Body of pancreas (tissue), 4 donors: ENCODE results near the gene DSC1. TPM values are rescaled to one million over a fixed set of nuclear protein-coding genes. Genes with fewer than 3 reads are reported as not detected.

ENCODE experiments used
- ATAC-seq: fragments of 150-250 bp; one replicate; pipeline ENCODE4 v1.9.1; 2016
- DNase-seq, 4 donors: peaks; one replicate each; pipeline ENCODE4 v3.0.0-alpha.2; 2019
- H3K27ac ChIP-seq, 4 donors: fragments of 200-600 bp; sonication (generic); 1 replicate in 3 of 4; 2 replicates in 1 of 4; pipeline versions ENCODE4 v1.5.1 to v1.6.1; 2016 to 2019; ENCODE audit warnings: mild to moderate bottlenecking in 1 of 4, mixed read lengths in 1 of 4, moderate library complexity in 1 of 4
- H3K27me3 ChIP-seq, 2 donors: fragments of 200-600 bp; sonication (generic); one replicate each; pipeline ENCODE4 v1.6.0; 2016; ENCODE audit warnings: mild to moderate bottlenecking in 1 of 2
- H3K36me3 ChIP-seq, 2 donors: fragments of 200-600 bp; sonication (generic); replicated peaks in 1 of 2; 2 replicates each; pipeline ENCODE4 v1.5.1; 2016; ENCODE audit warnings: low read depth in 2 of 2; ENCODE audit not compliant: insufficient read depth in 1 of 2
- H3K4me1 ChIP-seq: fragments of 200-600 bp; sonication (generic); one replicate; pipeline ENCODE4 v1.6.0; 2016
- H3K4me3 ChIP-seq, 2 donors: fragments of 200-600 bp; sonication (generic); 1 replicate in 1 of 2; 2 replicates in 1 of 2; pipeline ENCODE4 v1.5.1; 2016 to 2019
- H3K9me3 ChIP-seq, 3 donors: fragments of 200-600 bp; sonication (generic); 1 replicate in 2 of 3; 2 replicates in 1 of 3; pipeline ENCODE4 v1.5.1; 2016
- CTCF ChIP-seq, 7 experiments: fragments of 450-650 bp in 4 of 7; fragments of 200-600 bp in 3 of 7; sonication (generic) in 3 of 7; IDR thresholded peaks; one replicate each; pipeline ENCODE4 v1.5.1; 2016 to 2019; ENCODE audit warnings: antibody characterized with exemption in 7 of 7
- POLR2A ChIP-seq, 3 donors: fragments of 450-650 bp; IDR thresholded peaks; one replicate each; pipeline ENCODE4 v1.6.1; 2016; ENCODE audit warnings: antibody characterized with exemption in 3 of 3, mild to moderate bottlenecking in 2 of 3
- WGBS, 2 donors: methylation state at CpG; one replicate each; pipeline ENCODE4 v1.1.5; 2017; 5-methylcytosine and 5-hydroxymethylcytosine counted together
- intact Hi-C: fragments of 100-400 bp; cut with DNase I; formaldehyde crosslinking; loops from one replicate; pipeline ENCODE4 v1.15.1; 2023
- total RNA-seq, 2 donors: library from RNA; depleted of rRNA; stranded (reverse); fragments of >200 nt; gene quantifications; one replicate each; pipeline ENCODE4 v1.1.0, GENCODE V29; 2016

Gene DSC1
- total RNA-seq, 2 donors from 2014 or later, result not detected

GRCh38 chr18:31079973-31080372, 82.7 kb downstream of the DSC1 start:
- ATAC-seq (no peak), DNase-seq (no peak)
- Histone ChIP-seq H3K36me3 (peaks cover 0 to 4% of the 10 kb centered on the region in 2 donors), H3K4me3 (no peak overlapping the region), H3K4me1 (no peaks in the 10 kb centered on the region), H3K27ac (no peak overlapping the region), H3K27me3 (no peaks in the 10 kb centered on the region), H3K9me3 (no peaks in the 10 kb centered on the region)
- intact Hi-C loops, result no loop called here
- TF ChIP-seq POLR2A (IDR thresholded peaks at IDR 0.05) (no peak), CTCF (IDR thresholded peaks at IDR 0.05) (no peak)
- 88 to 93% methylated on average over 3 of the region's 3 CpGs for WGBS, 2 donors

Other genes with a start within 250 kb of the DSC1 start
- gene DSC3, start 120.1 kb downstream of the DSC1 start, total RNA-seq, result under 1 TPM in 1 of 2 donors, not detected in 1; 0.26 TPM
- gene DSC2, start 60.4 kb downstream of the DSC1 start, total RNA-seq, result 1 to 10 TPM; 8.9 to 9.3 TPM
- gene DSG1, start 155.3 kb upstream of the DSC1 start, total RNA-seq, result under 1 TPM in 1 of 2 donors, not detected in 1; under 0.01 TPM
- not detected for gene DSG4, start 213.9 kb upstream of the DSC1 start, total RNA-seq